HUES64 (cell line): ENCODE data around the gene FEM1B.
A peak's percentile ranks its signal among the peaks of the same experiment; 100 is the strongest.

Source experiments
- H3K27ac ChIP-seq: 2 replicates; pipeline ENCODE4 v1.7.0; 2013; ENCODE audit warnings: low read depth, low read length, inconsistent platforms
- H3K27me3 ChIP-seq: 2 replicates; pipeline ENCODE4 v1.6.1; 2013; ENCODE audit warnings: mild to moderate bottlenecking, low read length; ENCODE audit not compliant: insufficient read depth
- H3K36me3 ChIP-seq: 2 replicates; pipeline ENCODE4 v1.6.1; 2013; ENCODE audit warnings: mild to moderate bottlenecking, low read length; ENCODE audit not compliant: insufficient read depth
- H3K4me1 ChIP-seq: 2 replicates; pipeline ENCODE4 v1.6.1; 2013; ENCODE audit warnings: mild to moderate bottlenecking, low read length, moderate library complexity; ENCODE audit not compliant: insufficient read depth
- H3K4me3 ChIP-seq: 2 replicates; pipeline ENCODE4 v1.5.1; 2013; ENCODE audit warnings: mild to moderate bottlenecking, low read length, moderate library complexity
- H3K9ac ChIP-seq: 2 replicates; pipeline ENCODE4 v1.6.1; 2013; ENCODE audit warnings: mild to moderate bottlenecking, low read depth, low read length
- H3K9me3 ChIP-seq: 2 replicates; pipeline ENCODE4 v1.6.1; 2013; ENCODE audit warnings: low read depth, low read length; ENCODE audit not compliant: insufficient read depth
- WGBS: fragments of 150-250, 120-280 bp; methylation state at CpG from one replicate; pipeline ENCODE4 v1.1.7; 2013; ENCODE audit warnings: missing lambda C conversion rate; 5-methylcytosine and 5-hydroxymethylcytosine counted together

The FEM1B gene

GRCh38 chr15:68261980-68262379, 15.6 kb upstream of the FEM1B start:
- Histone ChIP-seq H3K4me1 (peaks cover 45% of the 10 kb centered on the region), H3K9me3 (no peaks in the 10 kb centered on the region), H3K9ac (no peak overlapping the region), H3K27ac (no peak overlapping the region; the same call in 1 of the 2 replicates), H3K36me3 (no peaks in the 10 kb centered on the region), H3K4me3 (no peak overlapping the region), H3K27me3 (no peaks in the 10 kb centered on the region)
- WGBS, result 95% methylated on average over 3 of the region's 3 CpGs

- Histone ChIP-seq H3K27me3 (no peaks in the 10 kb centered on the region), H3K36me3 (no peaks in the 10 kb centered on the region), H3K9me3 (no peaks in the 10 kb centered on the region), H3K27ac (peak overlapping the region; percentile 74; the same call in 1 of the 2 replicates), H3K4me1 (peaks cover 40% of the 10 kb centered on the region), H3K4me3 (no peak overlapping the region), H3K9ac (no peak overlapping the region)
- 33% methylated on average over 4 of the region's 5 CpGs for WGBS
Observed at GRCh38 chr15:68262514-68263356, 14.8 kb upstream of the FEM1B start.

GRCh38 chr15:68264282-68264681, 13.3 kb upstream of the FEM1B start:
- H3K27me3 ChIP-seq, result no peaks in the 10 kb centered on the region

GRCh38 chr15:68265081-68265480, 12.5 kb upstream of the FEM1B start:
- no peak overlapping the region for H3K4me3 ChIP-seq
- no peaks in the 10 kb centered on the region for H3K36me3 ChIP-seq
- H3K27me3 ChIP-seq, result no peaks in the 10 kb centered on the region
- no peaks in the 10 kb centered on the region for H3K9me3 ChIP-seq
- peaks cover 40% of the 10 kb centered on the region for H3K4me1 ChIP-seq
- WGBS, result 100% methylated on average over 1 of the region's 4 CpGs
- no peak overlapping the region for H3K27ac ChIP-seq
- H3K9ac ChIP-seq, result no peak overlapping the region

More at GRCh38 chr15:68264282-68264681, 13.3 kb upstream of the FEM1B start:
- Histone ChIP-seq H3K9ac (no peak overlapping the region), H3K4me1 (peaks cover 40% of the 10 kb centered on the region), H3K36me3 (no peaks in the 10 kb centered on the region), H3K27ac (peak overlapping the region; percentile 11; the same call in 1 of the 2 replicates), H3K9me3 (no peaks in the 10 kb centered on the region), H3K4me3 (peak overlapping the region; percentile 1; the same call in 1 of the 2 replicates)
- 42% methylated on average over 2 of the region's 2 CpGs for WGBS

- WGBS, result 91% methylated on average over 3 of the region's 3 CpGs
- Histone ChIP-seq H3K27me3 (no peaks in the 10 kb centered on the region), H3K4me3 (no peak overlapping the region), H3K9me3 (no peaks in the 10 kb centered on the region), H3K9ac (no peak overlapping the region), H3K4me1 (peaks cover 40% of the 10 kb centered on the region), H3K36me3 (no peaks in the 10 kb centered on the region), H3K27ac (no peak overlapping the region)
Observed at GRCh38 chr15:68265674-68266073, 11.9 kb upstream of the FEM1B start.

GRCh38 chr15:68268405-68268804, 9.1 kb upstream of the FEM1B start:
- Histone ChIP-seq H3K9me3 (no peaks in the 10 kb centered on the region), H3K27ac (no peak overlapping the region), H3K36me3 (no peaks in the 10 kb centered on the region), H3K27me3 (no peaks in the 10 kb centered on the region), H3K4me1 (peaks cover 48% of the 10 kb centered on the region), H3K4me3 (no peak overlapping the region), H3K9ac (no peak overlapping the region)
- WGBS, result 83% methylated on average over 1 of the region's 3 CpGs

GRCh38 chr15:68271854-68272471, 5.6 kb upstream of the FEM1B start:
- WGBS, result 37% methylated on average over 11 of the region's 11 CpGs
- peak overlapping the region; percentile 12; the same call in 1 of the 2 replicates for H3K9ac ChIP-seq
- H3K4me3 ChIP-seq, result 0 out of 2 replicates have a peak overlapping the region, but pooled peaks have one; percentile 7
- H3K36me3 ChIP-seq, result no peaks in the 10 kb centered on the region
- H3K27ac ChIP-seq, result 0 out of 2 replicates have a peak overlapping the region, but pooled peaks have one; percentile 9
- no peaks in the 10 kb centered on the region for H3K9me3 ChIP-seq
- H3K27me3 ChIP-seq, result no peaks in the 10 kb centered on the region
- peaks cover 24% of the 10 kb centered on the region for H3K4me1 ChIP-seq

GRCh38 chr15:68272721-68273271, 4.7 kb upstream of the FEM1B start:
- no peak overlapping the region for H3K9ac ChIP-seq
- 91% methylated on average over 1 of the region's 1 CpG for WGBS
- no peaks in the 10 kb centered on the region for H3K27me3 ChIP-seq
- H3K27ac ChIP-seq, result no peak overlapping the region
- no peaks in the 10 kb centered on the region for H3K36me3 ChIP-seq
- H3K4me3 ChIP-seq, result no peak overlapping the region
- H3K9me3 ChIP-seq, result no peaks in the 10 kb centered on the region
- peaks cover 24% of the 10 kb centered on the region for H3K4me1 ChIP-seq

- Histone ChIP-seq H3K36me3 (no peaks in the 10 kb centered on the region), H3K9ac (no peak overlapping the region), H3K27me3 (no peaks in the 10 kb centered on the region), H3K4me3 (no peak overlapping the region), H3K27ac (no peak overlapping the region), H3K9me3 (no peaks in the 10 kb centered on the region), H3K4me1 (peaks cover 28% of the 10 kb centered on the region)
- 80% methylated on average over 5 of the region's 5 CpGs for WGBS
Observed at GRCh38 chr15:68274201-68274848, 3.2 kb upstream of the FEM1B start.

GRCh38 chr15:68275165-68275746, 2.3 kb upstream of the FEM1B start:
- WGBS, result 84% methylated on average over 3 of the region's 3 CpGs
- Histone ChIP-seq H3K27me3 (no peaks in the 10 kb centered on the region), H3K4me1 (peaks cover 37% of the 10 kb centered on the region), H3K36me3 (0 out of 2 replicates have a peak, but pooled peaks cover 2% of the 10 kb centered on the region), H3K9ac (no peak overlapping the region), H3K9me3 (no peaks in the 10 kb centered on the region), H3K27ac (no peak overlapping the region), H3K4me3 (no peak overlapping the region)
